H1 (cell line): ENCODE results near the gene PHLPP1. TPM values are rescaled to one million over a fixed set of nuclear protein-coding genes. Genes with fewer than 3 reads are reported as not detected.

Experiments
- CTCF ChIA-PET: fragments of 300-600 bp; sonication (Branson Sonifier 250); formaldehyde crosslinking; loops from one replicate; lab custom pipeline; 2021; ENCODE audit not compliant: partially characterized antibody; lab: Charles Lee
- POLR2A ChIA-PET: fragments of 300-600 bp; sonication (Branson Sonifier 250); formaldehyde crosslinking; loops from one replicate; lab custom pipeline; 2021; ENCODE audit warnings: inconsistent platforms; ENCODE audit not compliant: partially characterized antibody; lab: Charles Lee
- DNase-seq, 2 experiments: peaks; one replicate each; pipeline versions ENCODE4 v3.0.0 to v3.0.0-alpha.2; 2010 to 2022; ENCODE audit warnings: low spot score in 2 of 2, low read depth in 1 of 2, mixed read lengths in 1 of 2
- FAIRE-seq: peaks from 2 replicates; lab custom pipeline; 2011; peaks lifted over from hg19 to GRCh38; lab: Jason Lieb, UNC
- H2AFZ ChIP-seq: 2 replicates; pipeline ENCODE4 v1.8.1; 2012; ENCODE audit warnings: low read length, inconsistent platforms
- H2AK5ac ChIP-seq: 2 replicates; pipeline ENCODE4 v1.6.1; 2013; ENCODE audit warnings: low read depth, low read length
- H2BK120ac ChIP-seq: replicated peaks from 2 replicates; pipeline ENCODE3; 2013; ENCODE audit warnings: low read depth, low read length, inconsistent platforms
- H2BK12ac ChIP-seq: 2 replicates; pipeline ENCODE4 v1.6.1; 2013; ENCODE audit warnings: low read depth, low read length
- H2BK15ac ChIP-seq: 2 replicates; pipeline ENCODE4 v1.6.1; 2013; ENCODE audit warnings: low read length
- H2BK20ac ChIP-seq: 2 replicates; pipeline ENCODE4 v1.6.1; 2013; ENCODE audit warnings: low read length
- H2BK5ac ChIP-seq: 2 replicates; pipeline ENCODE4 v1.6.1; 2013; ENCODE audit warnings: low read depth, low read length
- H3K14ac ChIP-seq: 2 replicates; pipeline ENCODE4 v1.6.1; 2013; ENCODE audit warnings: inconsistent platforms; ENCODE audit not compliant: insufficient read length
- H3K18ac ChIP-seq: 2 replicates; pipeline ENCODE4 v1.6.1; 2013; ENCODE audit warnings: low read length; ENCODE audit errors: extremely low read depth
- H3K23ac ChIP-seq: 2 replicates; pipeline ENCODE4 v1.6.1; 2013; ENCODE audit warnings: inconsistent platforms; ENCODE audit not compliant: insufficient read length
- H3K23me2 ChIP-seq: 2 replicates; pipeline ENCODE4 v1.6.1; 2013; ENCODE audit warnings: low read depth, low read length
- H3K27ac ChIP-seq: 2 replicates; pipeline ENCODE4 v1.6.1; 2011; ENCODE audit warnings: low read depth, low read length, inconsistent platforms
- H3K27me3 ChIP-seq, 4 experiments: replicated peaks in 1 of 4; 1 replicate in 1 of 4; 2 replicates in 3 of 4; pipeline versions ENCODE4 v1.6.1 to v1.8.1; 2011 to 2013; ENCODE audit warnings: low read length in 3 of 4, mild to moderate bottlenecking in 3 of 4, inconsistent platforms in 2 of 4, mixed read lengths in 2 of 4, moderate library complexity in 1 of 4; ENCODE audit not compliant: control insufficient read depth in 3 of 4, insufficient read depth in 3 of 4; ENCODE audit errors: extremely low read depth in 1 of 4
- H3K36me3 ChIP-seq, 4 experiments: 2 replicates each; pipeline versions ENCODE4 v1.6.1 to v1.8.1; 2011 to 2013; ENCODE audit warnings: mild to moderate bottlenecking in 4 of 4, low read length in 3 of 4, moderate library complexity in 2 of 4, control low read depth in 1 of 4, inconsistent platforms in 1 of 4; ENCODE audit not compliant: insufficient read depth in 4 of 4, control insufficient read depth in 2 of 4
- H3K4ac ChIP-seq: replicated peaks from 2 replicates; pipeline ENCODE3; 2013; ENCODE audit warnings: low read length, low read depth, mixed read lengths, inconsistent platforms; ENCODE audit not compliant: insufficient read length
- H3K4me1 ChIP-seq, 4 experiments: replicated peaks in 1 of 4; 1 replicate in 1 of 4; 2 replicates in 3 of 4; pipeline versions ENCODE4 v1.6.1 to v1.8.1; 2011 to 2013; ENCODE audit warnings: low read length in 3 of 4, inconsistent platforms in 2 of 4, mixed read lengths in 1 of 4; ENCODE audit not compliant: insufficient read depth in 4 of 4, control insufficient read depth in 3 of 4
- H3K4me2 ChIP-seq, 2 experiments: 2 replicates each; pipeline versions ENCODE4 v1.6.1 to v1.8.1; 2011 to 2013; ENCODE audit warnings: low read depth in 2 of 2, low read length in 2 of 2, control low read depth in 1 of 2, inconsistent platforms in 1 of 2, mild to moderate bottlenecking in 1 of 2; ENCODE audit not compliant: insufficient read depth in 1 of 2
- H3K4me3 ChIP-seq, 4 experiments: fragments of 200-600, 300-600 bp in 1 of 4; sonication (generic), shearing (Covaris generic), sonication (Bioruptor Twin) in 1 of 4; 2 replicates each; pipeline versions ENCODE4 v1.5.1 to v1.8.1; 2011 to 2016; ENCODE audit warnings: low read length in 4 of 4, low read depth in 3 of 4, control low read depth in 2 of 4, inconsistent platforms in 2 of 4, mild to moderate bottlenecking in 2 of 4, mixed read lengths in 1 of 4, moderate library complexity in 1 of 4; ENCODE audit not compliant: insufficient read depth in 2 of 4; ENCODE audit errors: extremely low read depth in 1 of 4
- H3K56ac ChIP-seq: replicated peaks from 2 replicates; pipeline ENCODE3; 2013; ENCODE audit warnings: low read depth, mild to moderate bottlenecking, mixed read lengths, low read length, inconsistent platforms; ENCODE audit not compliant: insufficient read length
- H3K79me1 ChIP-seq: 2 replicates; pipeline ENCODE4 v1.6.1; 2013; ENCODE audit warnings: low read depth, low read length, control low read depth
- H3K79me2 ChIP-seq, 2 experiments: 2 replicates each; pipeline versions ENCODE4 v1.6.1 to v1.8.1; 2012 to 2013; ENCODE audit warnings: low read length in 2 of 2, mild to moderate bottlenecking in 2 of 2, inconsistent platforms in 1 of 2; ENCODE audit not compliant: insufficient read depth in 2 of 2, control insufficient read depth in 1 of 2
- H3K9ac ChIP-seq, 4 experiments: replicated peaks in 1 of 4; 1 replicate in 1 of 4; 2 replicates in 3 of 4; pipeline versions ENCODE4 v1.6.1 to v1.8.1; 2011 to 2013; ENCODE audit warnings: low read depth in 3 of 4, low read length in 3 of 4, control low read depth in 2 of 4, mild to moderate bottlenecking in 2 of 4, moderate library complexity in 2 of 4, inconsistent platforms in 1 of 4; ENCODE audit errors: extremely low read depth in 1 of 4
- H3K9me3 ChIP-seq, 2 experiments: 2 replicates each; pipeline versions ENCODE4 v1.6.1 to v1.8.1; 2012 to 2013; ENCODE audit warnings: mild to moderate bottlenecking in 2 of 2, moderate library complexity in 2 of 2, control low read depth in 1 of 2, inconsistent platforms in 1 of 2, low read depth in 1 of 2, low read length in 1 of 2, mixed read lengths in 1 of 2; ENCODE audit not compliant: insufficient read depth in 2 of 2
- H4K20me1 ChIP-seq, 2 experiments: replicated peaks in 1 of 2; 2 replicates each; pipeline versions ENCODE3 to v1.8.1; 2011 to 2013; ENCODE audit warnings: inconsistent platforms in 2 of 2, low read length in 2 of 2, mild to moderate bottlenecking in 1 of 2; ENCODE audit not compliant: insufficient read depth in 2 of 2, control insufficient read depth in 1 of 2
- H4K5ac ChIP-seq: 2 replicates; pipeline ENCODE4 v1.6.1; 2013; ENCODE audit warnings: low read length, low read depth, mixed read lengths, inconsistent platforms; ENCODE audit not compliant: insufficient read length
- H4K8ac ChIP-seq: 2 replicates; pipeline ENCODE4 v1.8.0; 2013; ENCODE audit warnings: mild to moderate bottlenecking, moderate library complexity, low read length, inconsistent platforms; ENCODE audit not compliant: insufficient read depth; ENCODE audit errors: extremely low read depth
- H4K91ac ChIP-seq: replicated peaks from 2 replicates; pipeline ENCODE3; 2013; ENCODE audit warnings: low read length, mixed read lengths, inconsistent platforms; ENCODE audit not compliant: insufficient read length
- CEBPB ChIP-seq: IDR thresholded peaks from 2 replicates; pipeline ENCODE4 v1.6.1; 2012; ENCODE audit warnings: low read depth, low read length
- FOSL1 ChIP-seq: IDR thresholded peaks from 2 replicates; pipeline ENCODE4 v1.6.1; 2011; ENCODE audit warnings: mild to moderate bottlenecking, low read depth, low read length, moderate library complexity; ENCODE audit not compliant: insufficient read depth
- JUND ChIP-seq: IDR thresholded peaks from 2 replicates; pipeline ENCODE4 v1.6.1; 2011; ENCODE audit warnings: mild to moderate bottlenecking, improper control_type of control experiment, low read length
- MAFK ChIP-seq: IDR thresholded peaks from 2 replicates; pipeline ENCODE4 v1.6.1; 2012; ENCODE audit warnings: low read depth, mild to moderate bottlenecking, improper control_type of control experiment, low read length
- POLR2AphosphoS5 ChIP-seq: IDR thresholded peaks from 2 replicates; pipeline ENCODE4 v1.6.1; 2011; ENCODE audit warnings: low read depth, low read length
- RBBP5 ChIP-seq: IDR thresholded peaks from 2 replicates; pipeline ENCODE4 v1.7.1; 2012; ENCODE audit warnings: low read depth, mild to moderate bottlenecking, inconsistent platforms, low read length, moderate library complexity, borderline replicate concordance
- RFX5 ChIP-seq: IDR thresholded peaks from 2 replicates; pipeline ENCODE4 v1.6.1; 2011; ENCODE audit warnings: low read depth, low read length, improper control_type of control experiment, borderline replicate concordance
- SRF ChIP-seq: IDR thresholded peaks from 2 replicates; pipeline ENCODE4 v1.6.1; 2011; ENCODE audit warnings: mild to moderate bottlenecking, low read depth, low read length, moderate library complexity
- TBP ChIP-seq: IDR thresholded peaks from 2 replicates; pipeline ENCODE4 v1.6.1; 2011; ENCODE audit warnings: low read depth, low read length, improper control_type of control experiment
- TEAD4 ChIP-seq: IDR thresholded peaks from 2 replicates; pipeline ENCODE4 v1.6.1; 2012; ENCODE audit warnings: low read depth, low read length, inconsistent platforms, mixed read lengths
- WGBS, 2 experiments: shearing (Covaris generic) in 1 of 2; methylation state at CpG; one replicate each; pipeline versions ENCODE4 v1.1.6 to v1.1.7; 2013 to 2015; ENCODE audit warnings: low lambda C conversion rate in 2 of 2, mixed read lengths in 2 of 2, inconsistent platforms in 1 of 2, low coverage in 1 of 2, missing lambda C conversion rate in 1 of 2; ENCODE audit not compliant: insufficient replicate concordance in 2 of 2, insufficient coverage in 1 of 2, insufficient read length in 1 of 2; ENCODE audit errors: extremely low coverage in 1 of 2, missing lambda C conversion rate in 1 of 2; 5-methylcytosine and 5-hydroxymethylcytosine counted together
- polyA plus RNA-seq, 7 experiments: library from polyadenylated mRNA; depleted of rRNA in 3 of 7; stranded (reverse) in 5 of 7; unstranded in 2 of 7; fragments of >200 nt in 5 of 7; fragments of 200-250 nt in 2 of 7; gene quantifications; 1 replicate in 5 of 7; 2 replicates in 1 of 7; 4 replicates in 1 of 7; pipeline versions ENCODE4 v1.2.1 to v1.2.3, GENCODE V29; 2011 to 2013; ENCODE audit warnings: missing spikeins in 2 of 7, mixed read lengths in 2 of 7
- total RNA-seq: library from RNA; stranded (reverse); fragmentation: NEBNext Ultra II Directional; extraction: Animal tissue kit (Norgen Biotek cat#: 25700); gene quantifications from 2 replicates; pipeline ENCODE4 v1.2.1, GENCODE V29; 2021

The PHLPP1 gene
- total and polyA plus RNA-seq, 2 of the 8 experiments (the other 6 are each of a cell fraction or from before 2014, with no cell fraction given): 28.0 to 66.3 TPM

GRCh38 chr18:62739911-62740310 lies 24.6 kb downstream of the PHLPP1 start:
- Histone ChIP-seq H3K4ac (no peak overlapping the region), H2BK120ac (no peak overlapping the region), H3K36me3 (no peaks in the 10 kb centered on the region), H3K18ac (no peak overlapping the region), H3K27ac (no peak overlapping the region), H4K5ac (no peak overlapping the region), H2AK5ac (no peak overlapping the region), H3K4me2 (no peak overlapping the region; a peak in 1 of 4 replicates), H3K23me2 (no peaks in the 10 kb centered on the region; the same call in 1 of the 2 replicates), H2BK5ac (no peak overlapping the region), H2BK15ac (no peak overlapping the region), H2BK20ac (no peak overlapping the region), H3K9me3 (no peaks in the 10 kb centered on the region; a peak in 1 of 4 replicates), H3K27me3 (no peaks in the 10 kb centered on the region), H3K23ac (no peak overlapping the region), H2BK12ac (no peak overlapping the region), H4K91ac (no peak overlapping the region), H3K79me1 (peaks cover 4% of the 10 kb centered on the region), H4K8ac (no peak overlapping the region), H3K14ac (no peak overlapping the region), H3K56ac (no peak overlapping the region), H3K4me1 (peaks cover 6 to 46% (median 32%) of the 10 kb centered on the region in 4 experiments), H2AFZ (no peak overlapping the region), H4K20me1 (peaks cover 6 to 13% of the 10 kb centered on the region in 2 experiments), H3K79me2 (peaks cover 36 to 100% of the 10 kb centered on the region in 2 experiments), H3K4me3 (no peak overlapping the region), H3K9ac (no peak overlapping the region)
- ChIA-PET POLR2A (interaction anchor here (0.6 to 1.3 kb wide), 2 partner anchors 13 to 416 kb away, joined by 3 to 5 read pairs; no protein-coding TSS in a partner anchor), CTCF (interaction anchor here (1.2 kb wide), 1 partner anchor 102 kb away, joined by 3 read pairs; no protein-coding TSS in a partner anchor)
- WGBS, 2 experiments: 74% methylated on average over 5 of the region's 5 CpGs; no CpG with 5 or more reads in 1 of the 2 experiments
- DNase-seq (no peak), FAIRE-seq (peak; percentile 45)
- TF ChIP-seq POLR2AphosphoS5 (no peak), CEBPB (no peak), RBBP5 (no peak), SRF (no peak), TBP (no peak), JUND (no peak), FOSL1 (no peak), MAFK (no peak), TEAD4 (no peak), RFX5 (no peak)
